Measurements from ENCODE around the gene XYLT1.
"Not testable (repeated sequence)": the region's sequence is repeated elsewhere in the genome, so short reads cannot be mapped to it uniquely, and the experiment has no call there.

The XYLT1 gene

DNA sequence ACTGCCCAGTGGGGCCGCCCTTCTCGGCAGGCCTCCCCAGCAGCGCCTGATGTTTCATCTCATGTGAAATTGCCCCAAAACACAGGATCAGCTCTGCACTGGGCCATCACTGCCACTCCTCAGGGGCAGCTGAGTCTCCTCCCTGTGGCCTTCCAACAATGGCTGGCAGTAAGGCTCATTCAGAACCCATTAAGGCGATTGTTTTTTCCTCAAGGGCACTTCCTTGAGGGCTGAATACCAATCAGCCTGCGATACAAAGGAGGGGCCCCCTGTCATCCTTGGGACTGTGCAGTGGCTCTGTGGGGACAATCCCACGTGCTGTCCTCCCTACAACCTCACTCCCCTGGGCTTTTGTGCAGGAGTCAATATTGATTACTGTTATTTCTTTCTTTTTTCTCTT lies 47.5 kb downstream of the XYLT1 start:
- no peak for DNase-seq

DNA sequence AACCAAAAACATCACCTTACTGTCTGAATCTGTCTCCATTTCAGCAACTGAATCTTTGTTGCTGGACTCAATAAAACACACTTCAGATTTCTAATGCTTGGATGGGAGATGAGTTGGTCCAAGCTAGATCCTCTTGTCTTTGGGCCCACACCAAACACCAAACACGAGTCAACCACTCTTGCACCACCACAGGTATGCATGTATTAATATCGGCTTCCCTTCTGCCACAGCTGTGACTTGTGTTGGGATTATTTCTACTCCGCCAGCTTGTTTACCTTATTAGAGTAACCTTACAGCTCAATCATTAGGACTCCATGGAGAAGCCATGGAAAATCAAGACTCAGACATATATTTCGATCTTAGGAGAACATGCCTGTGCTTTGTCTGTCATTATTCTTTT lies 49.9 kb downstream of the XYLT1 start:
- no peak for DNase-seq

DNA sequence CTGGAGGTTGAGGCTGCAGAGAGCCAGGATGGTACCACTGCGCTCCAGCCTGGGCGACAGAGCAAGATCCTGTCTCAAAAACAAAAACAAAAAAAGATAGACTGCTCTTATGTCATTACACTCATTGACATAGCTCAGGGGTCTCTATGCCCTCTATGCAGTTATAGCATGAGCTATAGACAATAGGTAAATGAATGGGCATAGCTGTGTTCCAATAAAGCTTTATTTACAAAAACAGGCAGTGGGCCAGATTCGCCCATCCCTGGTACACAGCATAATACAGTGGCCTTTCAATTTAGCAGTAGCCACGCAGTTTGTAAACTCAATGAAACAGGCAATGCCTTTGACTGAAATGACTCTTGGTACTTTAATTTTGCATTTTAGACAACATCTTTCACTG lies 51.5 kb downstream of the XYLT1 start:
- DNase-seq = no peak

DNA sequence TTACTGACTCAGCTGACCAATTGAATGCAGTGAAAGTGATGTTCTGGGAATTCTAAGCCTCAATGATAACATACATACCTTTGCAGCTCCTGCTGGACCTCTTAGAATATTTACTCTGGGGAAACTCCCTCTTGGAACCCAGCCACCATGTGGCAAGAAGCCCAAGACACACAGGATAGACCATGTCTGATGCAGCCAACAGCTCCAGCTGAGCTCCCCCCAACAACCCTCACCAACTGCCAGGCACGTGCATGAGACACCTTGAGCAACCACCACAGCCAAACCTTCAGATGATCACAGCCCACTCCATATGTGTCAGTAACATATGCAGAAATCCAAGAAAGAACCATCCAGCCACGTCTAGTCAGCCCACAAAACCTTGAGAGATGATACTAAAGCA lies 53.0 kb downstream of the XYLT1 start:
- DNase-seq = no peak

DNA sequence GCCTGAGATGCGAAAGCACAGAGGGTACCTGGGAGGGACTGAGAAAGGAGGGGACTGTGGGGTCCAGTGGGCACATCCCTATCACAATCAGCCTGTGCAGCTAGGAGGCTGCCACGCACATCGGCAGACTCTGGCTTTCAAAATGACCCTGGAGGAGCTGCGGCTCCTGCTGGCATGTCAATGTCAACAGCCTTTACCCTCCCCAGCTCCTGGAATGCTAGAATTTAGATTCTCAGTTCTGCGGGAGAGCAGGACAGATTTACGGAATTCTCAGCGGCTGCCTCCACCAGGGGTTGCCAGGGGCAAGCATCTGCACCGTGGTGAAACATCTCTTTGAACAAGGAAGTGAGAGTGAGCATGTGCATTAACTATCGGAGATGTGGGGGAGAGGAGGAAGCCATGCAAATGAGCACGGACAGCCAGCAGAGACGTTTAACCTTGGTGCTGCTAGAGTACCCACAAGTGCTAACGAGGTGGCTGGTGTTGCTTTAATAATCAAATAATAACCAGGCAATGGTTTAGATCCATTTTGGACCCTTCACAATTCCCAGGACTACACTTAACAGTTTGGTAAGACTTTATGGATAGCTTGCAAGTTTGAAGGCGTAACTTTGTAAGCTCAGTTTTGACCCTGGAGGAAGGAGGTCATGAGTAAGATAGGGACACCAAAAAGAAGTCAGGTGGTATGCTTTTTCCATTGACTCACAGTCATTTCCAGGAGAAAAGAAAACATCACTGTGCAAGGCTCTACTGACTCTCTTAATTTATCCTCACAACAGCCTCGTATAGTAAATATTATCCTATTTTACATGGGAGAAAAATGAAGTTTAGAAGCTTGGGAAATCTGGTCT lies 54.1 kb downstream of the XYLT1 start:
- DNase-seq = peak; percentile 41

DNA sequence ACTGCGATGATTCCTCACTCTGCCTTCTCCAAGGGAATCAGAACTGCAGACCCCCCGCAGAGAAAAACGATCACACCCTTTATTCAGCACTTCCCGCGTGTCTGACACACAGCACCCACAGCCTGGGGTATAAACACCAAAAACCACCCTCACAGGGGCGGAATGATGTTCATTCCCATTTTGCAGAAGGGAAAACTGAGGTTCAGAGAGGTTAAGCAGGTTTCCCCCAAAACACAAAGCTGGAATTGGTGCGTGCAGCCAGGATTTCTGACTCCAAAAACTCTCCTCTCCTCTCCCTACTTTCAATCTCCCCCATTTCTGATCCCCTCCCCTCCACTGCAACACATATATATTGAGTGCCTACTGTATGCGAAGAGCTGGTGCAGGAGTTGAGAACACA lies 55.8 kb downstream of the XYLT1 start:
- DNase-seq = no peak

DNA sequence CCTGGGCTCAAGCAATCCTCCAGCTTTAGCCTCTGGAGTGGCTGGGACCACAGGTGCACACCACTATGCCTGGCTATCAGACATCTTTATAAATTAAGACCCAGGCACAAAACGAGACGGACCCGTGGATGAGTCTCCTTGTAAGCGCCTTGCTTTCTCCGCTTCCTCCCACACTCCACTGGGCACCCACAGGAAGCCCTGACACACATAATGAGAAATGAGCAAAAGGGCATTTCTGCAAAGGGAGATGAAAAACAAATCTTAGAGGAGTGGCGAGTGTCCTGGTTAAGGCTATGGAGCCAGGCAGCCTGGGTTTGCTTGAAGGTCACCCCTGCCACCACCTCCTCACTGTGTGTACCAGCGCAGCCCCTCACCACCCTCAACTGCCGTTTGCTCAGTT lies 56.3 kb downstream of the XYLT1 start:
- no peak for DNase-seq

DNA sequence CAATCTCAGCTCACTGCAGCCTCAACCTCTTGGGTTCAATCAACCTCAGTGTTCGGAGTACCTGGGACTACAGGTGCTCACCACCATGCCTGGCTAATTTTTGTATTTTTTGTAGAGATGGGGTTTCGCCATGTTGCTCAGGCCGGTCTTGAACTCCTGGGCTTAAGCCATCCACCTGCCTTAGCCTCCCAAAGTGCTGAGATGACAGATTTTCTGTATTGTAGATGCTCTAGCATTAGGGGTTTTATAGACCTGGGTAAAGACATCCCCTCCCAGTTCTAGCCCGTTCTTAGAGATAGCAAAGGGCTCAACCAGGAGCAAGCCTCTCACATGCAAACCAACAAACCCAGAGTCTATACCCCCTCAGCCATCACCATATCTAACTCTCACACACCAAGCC lies 57.3 kb downstream of the XYLT1 start:
- no peak for DNase-seq

DNA sequence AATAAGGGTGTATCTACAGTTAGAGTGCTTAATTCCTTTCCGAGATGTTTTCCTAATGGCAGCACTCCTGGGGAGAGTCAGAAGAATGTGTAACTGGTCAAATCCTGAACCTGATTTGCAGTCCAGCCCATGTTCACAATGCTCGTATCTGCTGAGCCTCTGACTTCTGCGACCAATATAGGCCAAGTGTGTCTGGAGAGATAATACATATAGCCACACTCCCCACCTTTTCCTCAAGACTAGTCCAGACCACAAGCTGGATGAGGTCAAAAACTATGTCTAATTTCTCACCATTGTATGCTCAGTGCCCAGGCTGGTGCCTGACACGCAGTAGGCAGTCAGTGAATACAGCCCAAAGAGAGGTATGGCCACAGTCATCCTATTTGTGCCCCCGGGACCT lies 58.0 kb downstream of the XYLT1 start:
- no peak for DNase-seq

DNA sequence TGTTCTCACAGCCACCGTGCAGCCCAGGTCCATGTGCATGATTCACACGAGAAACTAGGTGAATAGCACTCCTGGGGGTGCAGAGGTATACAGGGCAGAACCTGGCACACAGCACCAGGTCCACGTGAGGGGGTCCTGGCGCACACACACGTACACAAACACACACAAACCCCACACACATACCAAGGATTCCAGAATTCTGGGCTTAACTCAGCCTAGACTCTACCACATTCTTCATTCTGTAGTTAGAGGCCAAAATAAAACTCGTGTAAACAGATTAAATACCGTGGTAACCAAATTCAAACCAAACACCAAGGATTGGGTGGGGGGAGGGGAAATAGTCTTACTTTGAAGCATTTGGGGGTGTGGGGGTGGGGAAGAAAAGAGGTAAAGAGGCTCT lies 58.5 kb downstream of the XYLT1 start:
- no peak for DNase-seq

DNA sequence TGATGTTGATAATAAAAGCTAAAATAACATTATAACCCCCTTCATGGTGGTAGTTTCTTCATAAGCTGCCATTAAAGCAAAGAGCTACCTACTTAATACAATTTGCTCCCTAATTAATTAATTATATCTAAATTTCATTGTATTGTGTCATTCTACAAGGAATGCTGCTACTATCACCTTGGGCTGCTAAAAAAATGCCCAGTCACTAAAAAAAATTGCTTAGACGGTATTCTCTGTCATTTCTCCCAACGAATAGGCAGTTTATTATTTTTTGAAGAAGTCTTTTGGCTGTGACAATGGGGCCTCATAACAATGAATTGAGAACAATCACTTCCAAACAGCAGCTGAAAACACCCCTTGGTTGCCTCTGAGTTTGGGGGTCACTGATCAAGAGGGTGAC lies 59.5 kb downstream of the XYLT1 start:
- no peak for DNase-seq

DNA sequence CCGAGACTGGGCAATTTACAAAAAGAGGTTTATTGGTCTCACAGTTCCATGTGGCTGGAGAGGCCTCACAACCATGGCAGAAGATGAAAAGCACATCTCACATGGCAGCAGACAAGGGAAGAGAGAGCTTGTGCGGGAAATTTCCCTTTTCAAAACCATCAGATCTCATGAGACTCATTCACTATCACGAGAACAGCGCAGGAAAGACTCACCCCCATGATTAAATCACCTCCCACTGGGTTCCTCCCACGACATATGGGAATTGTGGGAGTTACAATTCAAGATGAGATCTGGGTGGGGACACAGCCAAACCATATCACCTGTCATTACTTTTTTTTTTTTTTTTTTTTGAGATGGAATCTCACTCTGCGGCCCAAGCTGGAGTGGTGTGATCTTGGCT lies 60.4 kb downstream of the XYLT1 start:
- DNase-seq = not testable (repeated sequence)

DNA sequence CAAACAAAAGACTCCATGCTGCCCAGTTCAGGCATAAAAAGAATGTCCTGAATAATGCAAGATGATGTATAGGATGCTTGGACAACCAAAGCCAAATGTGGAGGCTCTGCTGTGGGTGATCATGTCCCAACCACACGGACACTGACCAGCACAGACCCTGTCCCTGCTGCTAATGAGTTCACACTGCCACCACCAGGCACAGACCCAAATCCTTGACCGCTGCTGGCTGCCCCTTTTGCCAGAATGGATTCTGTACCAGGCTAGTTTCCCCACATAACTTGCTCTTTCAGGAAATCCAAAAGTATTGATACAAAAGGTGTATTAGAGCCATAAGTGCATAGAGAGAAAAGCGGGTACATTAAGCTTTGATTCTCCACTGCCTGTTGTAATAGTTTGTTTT lies 60.9 kb downstream of the XYLT1 start:
- DNase-seq = no peak

DNA sequence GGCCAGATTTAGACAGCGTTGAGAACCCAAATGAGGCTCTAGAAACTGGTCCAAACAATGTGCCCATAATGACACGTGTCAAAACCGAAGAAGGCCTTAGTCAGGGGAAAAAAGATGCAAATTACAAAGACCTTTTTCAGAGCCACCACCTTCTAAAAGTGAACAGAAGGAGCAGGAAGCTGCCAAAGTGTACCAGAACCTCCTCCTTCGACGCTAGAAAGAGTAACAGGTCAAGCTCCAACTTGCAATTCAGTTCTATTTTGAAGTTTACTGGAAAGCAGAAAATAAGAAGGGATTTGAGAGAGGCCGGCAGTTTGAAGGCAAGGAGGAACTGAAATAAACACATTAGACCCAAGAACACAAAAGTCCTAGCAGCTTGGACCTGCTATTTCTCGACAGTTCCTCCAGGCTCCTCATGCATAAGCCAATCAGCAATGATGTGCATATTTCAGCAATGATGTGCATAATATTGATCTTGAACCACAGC lies 61.8 kb downstream of the XYLT1 start:
- no peak for DNase-seq

DNA sequence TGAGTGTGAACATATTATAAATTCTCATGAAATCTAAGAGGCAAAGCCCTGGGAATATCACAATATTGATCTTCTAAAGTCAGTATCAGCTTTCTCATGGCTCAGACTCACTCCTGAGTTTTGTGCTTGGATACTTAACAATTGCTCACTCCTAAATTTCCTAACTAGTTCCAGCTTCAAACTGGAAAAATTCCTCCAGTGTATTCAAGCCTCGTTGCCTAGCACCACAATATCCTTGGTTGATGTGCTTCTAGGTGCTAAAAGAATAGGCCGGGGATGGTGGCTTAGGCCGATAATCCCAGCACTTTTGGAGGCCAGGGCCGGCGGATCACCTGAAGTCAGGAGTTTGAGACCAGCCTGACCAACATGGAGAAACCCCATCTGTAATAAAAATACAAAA lies 62.5 kb downstream of the XYLT1 start:
- no peak for DNase-seq

DNA sequence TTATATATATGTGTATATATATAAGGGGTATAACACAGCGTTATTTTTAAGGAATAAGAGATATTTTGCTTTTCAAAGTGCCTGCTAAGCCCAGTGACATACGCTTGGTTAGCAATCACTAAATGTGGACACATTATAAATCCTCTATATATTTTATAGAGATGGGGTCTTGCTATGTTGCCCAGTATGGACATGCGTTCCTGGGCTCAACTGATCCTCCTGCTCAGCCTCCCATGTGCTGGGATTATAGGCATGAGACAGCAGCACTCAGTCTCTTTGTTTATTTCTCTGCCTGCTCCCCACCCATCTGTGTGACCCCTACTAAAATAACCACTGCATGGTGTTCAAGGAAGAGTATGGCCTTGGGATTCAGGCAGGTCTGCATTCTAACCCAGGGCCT lies 63.4 kb downstream of the XYLT1 start:
- no peak for DNase-seq

DNA sequence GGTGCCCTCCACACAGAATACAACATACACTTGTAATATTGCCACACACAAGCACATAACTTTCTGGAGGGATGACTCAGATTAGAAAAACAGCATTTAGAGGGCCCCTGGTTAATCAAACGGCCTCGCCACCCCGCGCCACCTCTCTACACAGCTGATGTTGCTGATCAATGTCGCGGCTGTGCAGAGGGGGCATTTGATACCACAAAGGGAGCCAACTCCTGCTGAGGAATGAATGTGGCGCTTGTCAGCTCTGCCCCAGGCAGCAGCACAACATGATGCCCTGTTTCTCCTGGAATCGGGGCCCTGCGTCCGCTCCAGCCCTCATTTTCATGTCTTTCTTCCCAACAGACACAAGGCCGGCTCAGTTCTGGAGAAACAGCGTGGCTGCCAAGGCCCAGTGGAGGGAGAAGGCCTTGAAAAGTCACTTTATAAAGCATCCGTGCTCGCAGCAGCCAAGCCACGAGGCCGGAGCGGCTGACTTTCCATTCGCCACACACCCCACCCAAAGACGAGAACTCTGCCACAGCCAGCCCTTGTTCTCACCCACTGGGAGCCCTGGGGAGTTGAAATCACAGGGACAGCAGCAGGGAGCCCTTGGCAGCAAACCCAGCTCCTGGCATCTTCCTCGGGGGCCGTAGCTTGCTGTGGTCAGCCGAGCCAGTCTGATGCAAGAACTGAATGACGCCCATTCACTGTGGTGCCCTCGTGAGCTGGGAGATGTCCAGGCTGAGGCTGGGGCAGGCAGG lies 65.6 kb downstream of the XYLT1 start:
- DNase-seq = peak; percentile 86

DNA sequence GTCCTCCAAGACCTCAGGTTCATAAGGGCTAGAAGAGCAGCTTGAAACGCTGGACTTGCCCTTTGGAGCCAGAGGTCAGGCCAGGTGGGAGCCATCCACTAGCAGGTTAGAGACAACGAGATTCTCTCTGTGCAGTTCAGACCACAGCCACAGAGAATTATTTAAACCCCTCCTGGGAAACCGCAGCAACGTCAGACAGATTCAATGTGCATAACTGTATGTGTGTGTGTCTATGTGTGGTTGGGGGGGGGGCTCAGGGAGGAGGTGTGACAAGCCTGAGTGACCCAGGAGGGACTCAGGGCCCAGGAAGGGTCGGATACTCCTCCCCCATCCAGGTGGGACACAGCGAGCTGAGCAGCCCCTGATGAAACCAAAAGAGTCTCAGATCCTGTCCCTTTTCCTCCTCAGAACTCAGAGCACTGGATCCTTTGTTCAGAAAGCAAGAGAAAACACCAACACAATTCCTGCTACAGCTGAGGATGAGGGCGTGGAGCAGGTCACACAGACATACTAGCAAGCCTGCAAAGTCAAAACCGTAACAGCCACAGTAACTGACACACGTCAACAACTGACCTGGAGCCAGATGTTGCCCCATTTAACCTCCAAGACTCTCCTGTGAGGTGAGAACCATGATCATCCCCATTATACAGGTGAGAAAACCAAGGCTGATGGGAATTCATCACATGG lies 66.8 kb downstream of the XYLT1 start:
- no peak for DNase-seq

DNA sequence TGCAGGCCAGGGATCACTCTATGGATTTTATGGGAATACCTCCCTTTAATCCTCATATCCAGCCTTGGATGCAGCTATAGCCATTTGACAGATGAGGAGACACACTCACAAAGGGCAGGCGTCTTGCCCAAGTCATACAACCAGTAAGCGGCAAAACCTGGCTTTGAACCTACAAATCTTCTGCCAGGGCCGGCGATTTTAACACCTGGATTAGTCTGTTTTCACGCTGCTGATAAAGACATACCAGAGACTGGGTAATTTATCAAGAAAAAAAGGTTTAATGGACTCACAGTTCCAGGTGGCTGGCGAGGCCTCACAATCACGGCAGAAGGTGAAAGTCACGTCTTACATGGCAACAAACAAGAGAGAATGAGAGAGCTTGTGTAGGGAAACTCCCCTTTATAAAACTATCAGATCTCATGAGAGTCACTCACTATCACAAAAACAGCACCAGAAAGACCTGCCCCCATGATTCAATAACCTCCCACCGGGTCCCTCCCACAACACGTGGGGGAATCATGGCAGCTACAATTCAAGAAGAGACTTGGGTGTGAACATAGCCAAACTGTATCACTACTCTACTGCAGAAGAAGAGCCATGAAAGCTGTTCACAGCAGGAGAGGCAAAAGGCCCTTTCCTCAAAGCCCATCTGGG lies 67.5 kb downstream of the XYLT1 start:
- no peak for DNase-seq

DNA sequence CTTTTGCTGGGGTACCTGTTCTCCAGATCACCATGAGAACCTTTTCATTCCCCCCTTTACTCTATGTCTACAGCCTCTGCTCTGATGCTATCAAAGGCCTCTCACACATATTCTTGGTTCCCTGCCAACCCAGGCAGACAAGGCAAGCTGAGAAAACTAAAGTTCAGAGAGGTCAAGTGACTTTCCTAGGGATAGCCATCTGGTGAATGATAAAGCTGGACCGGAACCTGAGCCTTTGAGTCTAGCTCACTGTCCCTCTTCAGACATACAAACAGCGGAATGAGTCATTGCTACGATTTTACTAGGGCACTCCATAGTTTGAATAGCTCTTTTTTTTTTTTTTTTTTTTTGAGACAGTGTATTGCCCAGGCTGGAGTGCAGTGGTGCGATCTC lies 73.3 kb downstream of the XYLT1 start:
- DNase-seq = peak; percentile 83

DNA sequence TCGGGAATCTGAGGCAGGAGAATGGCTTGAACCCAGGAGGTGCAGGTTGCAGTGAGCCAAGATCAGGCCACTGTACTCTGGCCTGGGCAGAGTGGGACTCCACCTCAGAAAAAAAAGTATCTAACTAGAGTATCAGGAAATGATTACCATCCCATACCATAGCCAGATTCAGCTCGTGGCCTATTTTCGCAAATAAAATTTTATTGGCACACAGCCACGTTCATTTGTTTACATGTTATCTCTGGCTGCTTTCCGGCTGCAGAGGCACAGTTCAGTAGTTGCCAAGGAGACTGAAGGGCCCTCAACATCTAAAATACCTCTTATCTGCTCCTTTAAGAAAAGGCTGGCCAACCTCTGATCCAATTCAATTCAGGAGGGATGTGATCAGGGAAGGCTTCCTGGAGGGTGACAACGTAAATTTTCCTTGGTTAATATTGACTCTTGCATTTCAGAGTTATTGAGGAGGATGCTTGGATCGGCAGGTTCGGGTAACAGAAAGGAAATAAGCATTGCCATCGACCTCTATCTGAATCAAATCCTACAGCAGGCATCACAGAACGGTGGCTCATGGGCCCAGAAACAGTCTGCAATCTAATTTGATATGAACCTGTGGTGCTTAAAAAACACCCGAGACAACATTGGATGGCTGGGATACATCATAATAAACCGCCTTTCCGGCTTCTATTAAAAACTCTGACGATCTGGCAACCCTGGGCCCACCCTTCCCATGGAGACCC lies 73.8 kb downstream of the XYLT1 start:
- no peak for DNase-seq

DNA sequence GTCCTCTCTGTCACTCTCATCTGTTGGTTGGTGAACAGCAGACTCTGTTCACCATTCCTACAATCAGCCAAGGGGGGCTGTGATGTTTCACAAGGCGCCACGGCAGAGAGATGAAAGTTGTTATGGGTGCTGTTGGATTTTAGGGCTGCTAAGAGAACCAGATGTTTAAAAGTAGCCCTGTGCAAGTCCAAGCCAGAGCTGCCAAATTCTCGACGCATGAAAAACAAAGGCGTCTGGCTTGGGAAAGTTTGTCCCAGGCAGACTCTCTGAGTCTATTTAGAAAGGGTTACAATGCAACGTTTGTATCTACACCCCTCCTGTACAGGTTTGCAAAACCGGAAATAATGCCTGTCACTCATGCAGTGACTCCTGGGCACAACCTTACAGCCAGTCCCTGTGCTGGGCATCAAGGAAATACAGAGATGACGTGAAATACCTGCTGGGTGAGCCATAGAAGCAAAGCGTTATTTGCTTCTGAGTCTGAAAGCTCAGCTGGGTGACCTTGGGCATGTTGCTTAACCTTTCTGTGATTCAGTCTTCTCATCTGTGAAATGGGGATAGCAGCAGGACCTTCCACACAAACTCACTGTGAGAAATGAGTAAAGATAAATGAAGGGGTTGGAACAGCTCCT lies 74.8 kb downstream of the XYLT1 start:
- DNase-seq = no peak

Measured in EL (cell line).